Endothelial cell of umbilical vein (primary cell): ENCODE data around the gene ATP11C. TPM values are rescaled to one million over a fixed set of nuclear protein-coding genes. Genes with fewer than 3 reads are reported as not detected.

ENCODE experiments used
- BruUV-seq: library from RNA; stranded (reverse); fragments of 400-500 nt; replicated peaks from 2 replicates; lab custom pipeline; 2021; lab: Mats Ljungman, UMichigan
- CTCF ChIA-PET: fragments of 300-600, 350-600 bp; sonication (Branson Sonifier 250); formaldehyde crosslinking; loops from one replicate; lab custom pipeline; 2021; ENCODE audit warnings: antibody characterized with exemption, inconsistent platforms; lab: Charles Lee
- POLR2A ChIA-PET: fragments of 300-600, 350-600 bp; sonication (Branson Sonifier 250); formaldehyde crosslinking; loops from one replicate; lab custom pipeline; 2021; ENCODE audit warnings: antibody characterized with exemption, inconsistent platforms; lab: Charles Lee
- DNase-seq: peaks from one replicate; pipeline ENCODE4 v3.0.0-alpha.2; 2011; ENCODE audit warnings: low read depth, low spot score
- FAIRE-seq: peaks from 2 replicates; lab custom pipeline; 2011; peaks lifted over from hg19 to GRCh38; lab: Jason Lieb, UNC
- H2AFZ ChIP-seq: 2 replicates; pipeline ENCODE4 v1.6.0; 2012; ENCODE audit warnings: low read depth, low read length, control low read depth, inconsistent platforms
- H3K27ac ChIP-seq: 2 replicates; pipeline ENCODE4 v1.5.1; 2011; ENCODE audit warnings: low read depth, mild to moderate bottlenecking, control low read depth, low read length, moderate library complexity; ENCODE audit not compliant: insufficient read depth
- H3K27me3 ChIP-seq, 2 experiments: 2 replicates each; pipeline versions ENCODE4 v1.6.0 to v1.6.1; 2011; ENCODE audit warnings: low read length in 2 of 2, mixed read lengths in 1 of 2; ENCODE audit not compliant: control insufficient read depth in 2 of 2, insufficient read depth in 2 of 2
- H3K36me3 ChIP-seq, 2 experiments: 2 replicates in 1 of 2; 3 replicates in 1 of 2; pipeline ENCODE4 v1.5.1; 2011; ENCODE audit warnings: low read length in 2 of 2, mild to moderate bottlenecking in 1 of 2, moderate library complexity in 1 of 2; ENCODE audit not compliant: control insufficient read depth in 2 of 2, insufficient read depth in 2 of 2; ENCODE audit errors: extremely low read depth in 1 of 2
- H3K4me1 ChIP-seq: 3 replicates; pipeline ENCODE4 v1.5.1; 2011; ENCODE audit warnings: mild to moderate bottlenecking, low read length; ENCODE audit not compliant: control insufficient read depth, insufficient read depth; ENCODE audit errors: extremely low read depth
- H3K4me2 ChIP-seq: 2 replicates; pipeline ENCODE4 v1.6.1; 2011; ENCODE audit warnings: low read length, control low read depth, mixed read lengths; ENCODE audit not compliant: insufficient read depth
- H3K4me3 ChIP-seq, 3 experiments: fragments of 200-600 bp in 1 of 3; sonication (generic), shearing (Covaris generic) in 1 of 3; replicated peaks in 1 of 3; 2 replicates each; pipeline ENCODE4 v1.5.1; 2011 to 2016; ENCODE audit warnings: control low read depth in 3 of 3, low read length in 3 of 3, mild to moderate bottlenecking in 2 of 3, inconsistent platforms in 1 of 3, low read depth in 1 of 3, moderate library complexity in 1 of 3; ENCODE audit not compliant: insufficient read depth in 1 of 3
- H3K79me2 ChIP-seq: 2 replicates; pipeline ENCODE4 v1.6.0; 2012; ENCODE audit warnings: low read length, inconsistent platforms; ENCODE audit not compliant: control insufficient read depth, insufficient read depth
- H3K9ac ChIP-seq: replicated peaks from 2 replicates; pipeline ENCODE3; 2011; ENCODE audit warnings: low read length, control low read depth; ENCODE audit not compliant: insufficient read depth; ENCODE audit errors: extremely low read depth
- H3K9me1 ChIP-seq: replicated peaks from 3 replicates; pipeline ENCODE4 v1.6.0; 2011; ENCODE audit warnings: mild to moderate bottlenecking, low read length; ENCODE audit not compliant: control insufficient read depth, insufficient read depth; ENCODE audit errors: extremely low read depth
- H3K9me3 ChIP-seq: replicated peaks from 2 replicates; pipeline ENCODE4 v1.5.1; 2012; ENCODE audit warnings: low read length, inconsistent platforms; ENCODE audit not compliant: control insufficient read depth, insufficient read depth
- H4K20me1 ChIP-seq: replicated peaks from 2 replicates; pipeline ENCODE3; 2011; ENCODE audit warnings: mild to moderate bottlenecking, low read length; ENCODE audit not compliant: control insufficient read depth, insufficient read depth; ENCODE audit errors: extremely low read depth
- EZH2 ChIP-seq: IDR thresholded peaks from 2 replicates; pipeline ENCODE4 v1.6.1; 2012; ENCODE audit warnings: borderline replicate concordance, low read depth, mild to moderate bottlenecking, moderate library complexity, low read length, inconsistent platforms; ENCODE audit not compliant: severe bottlenecking
- FOS ChIP-seq: IDR thresholded peaks from 2 replicates; pipeline ENCODE4 v1.6.1; 2011; ENCODE audit warnings: mild to moderate bottlenecking, low read length, moderate library complexity, borderline replicate concordance; ENCODE audit not compliant: insufficient read depth
- GATA2 ChIP-seq: IDR thresholded peaks from 2 replicates; pipeline ENCODE4 v1.7.0; 2011; ENCODE audit warnings: low read depth, mild to moderate bottlenecking, moderate library complexity, mixed read lengths, low read length; ENCODE audit not compliant: insufficient read length, insufficient read depth
- JUN ChIP-seq: IDR thresholded peaks from 2 replicates; pipeline ENCODE4 v1.6.1; 2011; ENCODE audit warnings: borderline replicate concordance, low read depth; ENCODE audit not compliant: insufficient read length, insufficient read depth
- MYC ChIP-seq: IDR thresholded peaks from one replicate; pipeline ENCODE4 v1.6.1; 2011; ENCODE audit warnings: mild to moderate bottlenecking, low read depth, low read length
- POLR2A ChIP-seq: IDR thresholded peaks from 2 replicates; pipeline ENCODE4 v1.6.1; 2012; ENCODE audit warnings: low read depth, mild to moderate bottlenecking, control low read depth, low read length
- POLR2AphosphoS5 ChIP-seq: IDR thresholded peaks from 2 replicates; pipeline ENCODE4 v1.6.1; 2012; ENCODE audit warnings: low read depth, mild to moderate bottlenecking, control low read depth, low read length, moderate library complexity; ENCODE audit not compliant: insufficient read depth
- dilution Hi-C: fragments of 300-500 bp; cut with MboI; formaldehyde crosslinking; loops from one replicate; pipeline ENCODE4 v1.15.0; 2019; ENCODE audit warnings: low sequenced_read_pairs; ENCODE audit not compliant: extremely low pct_ligation_motif_present
- intact Hi-C: fragments of 100-400 bp; cut with micrococcal nuclease; formaldehyde crosslinking; loops from one replicate; pipeline ENCODE4 v1.10.0; 2022
- polyA plus RNA-seq, 4 experiments: library from polyadenylated mRNA; depleted of rRNA in 3 of 4; stranded (reverse) in 3 of 4; unstranded in 1 of 4; fragments of >200 nt; gene quantifications; 2 replicates each; pipeline versions ENCODE4 v1.2.1 to v1.2.3, GENCODE V29; 2011 to 2012; ENCODE audit warnings: missing spikeins in 1 of 4
- total RNA-seq: library from RNA; stranded (reverse); gene quantifications from 2 replicates; pipeline ENCODE4 v1.2.3, GENCODE V29; 2021
- TF ChIP-seq, protein P1 (sequence below): IDR thresholded peaks from 2 replicates; pipeline ENCODE4 v1.6.1; 2011; ENCODE audit not compliant: insufficient read depth, insufficient read length
- TF ChIP-seq, protein P2 (sequence below), 2 donors: IDR thresholded peaks; 1 replicate in 1 of 2; 2 replicates in 1 of 2; pipeline ENCODE4 v1.5.1; 2011; ENCODE audit warnings: low read length in 2 of 2, mild to moderate bottlenecking in 2 of 2, moderate library complexity in 2 of 2, control low read depth in 1 of 2, inconsistent platforms in 1 of 2, low read depth in 1 of 2; ENCODE audit not compliant: insufficient read depth in 1 of 2; ENCODE audit errors: extremely low read depth in 1 of 2

ATP11C gene
- total and polyA plus RNA-seq, 2 donors (not counting 3 experiments of a cell fraction or from before 2014, with no cell fraction given), result 9.1 to 31.8 TPM

DNA sequence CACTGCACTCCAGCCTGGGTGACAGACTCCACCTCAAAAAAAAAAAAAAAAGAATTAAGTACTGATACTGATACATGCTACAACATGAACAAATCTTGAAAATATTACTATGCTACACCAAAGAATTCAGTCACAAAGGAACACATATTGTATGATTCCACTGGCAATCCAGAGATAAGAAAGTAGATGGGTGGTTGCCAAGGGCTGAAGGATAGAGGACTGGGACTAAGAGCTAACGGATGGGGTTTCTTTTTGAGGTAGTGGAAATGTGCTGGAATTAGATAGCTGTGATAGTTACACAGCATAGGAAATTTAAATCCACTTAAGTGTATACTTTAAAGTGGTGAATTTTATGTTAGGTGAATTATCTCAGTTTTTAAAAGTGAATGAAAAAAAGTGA is 12.5 kb downstream of the ATP11C start:
- dilution Hi-C loops, result no loop called here
- intact Hi-C loops, result no loop called here
- no peak for TF ChIP-seq POLR2AphosphoS5
- no peak for TF ChIP-seq JUN
- TF ChIP-seq EZH2, result no peak
- TF ChIP-seq GATA2, result no peak
- no peak for TF ChIP-seq POLR2A
- TF ChIP-seq, protein P1, sequence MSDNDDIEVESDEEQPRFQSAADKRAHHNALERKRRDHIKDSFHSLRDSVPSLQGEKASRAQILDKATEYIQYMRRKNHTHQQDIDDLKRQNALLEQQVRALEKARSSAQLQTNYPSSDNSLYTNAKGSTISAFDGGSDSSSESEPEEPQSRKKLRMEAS, result no peak
- TF ChIP-seq MYC, result no peak
- no peak for TF ChIP-seq FOS
- TF ChIP-seq, protein P2, sequence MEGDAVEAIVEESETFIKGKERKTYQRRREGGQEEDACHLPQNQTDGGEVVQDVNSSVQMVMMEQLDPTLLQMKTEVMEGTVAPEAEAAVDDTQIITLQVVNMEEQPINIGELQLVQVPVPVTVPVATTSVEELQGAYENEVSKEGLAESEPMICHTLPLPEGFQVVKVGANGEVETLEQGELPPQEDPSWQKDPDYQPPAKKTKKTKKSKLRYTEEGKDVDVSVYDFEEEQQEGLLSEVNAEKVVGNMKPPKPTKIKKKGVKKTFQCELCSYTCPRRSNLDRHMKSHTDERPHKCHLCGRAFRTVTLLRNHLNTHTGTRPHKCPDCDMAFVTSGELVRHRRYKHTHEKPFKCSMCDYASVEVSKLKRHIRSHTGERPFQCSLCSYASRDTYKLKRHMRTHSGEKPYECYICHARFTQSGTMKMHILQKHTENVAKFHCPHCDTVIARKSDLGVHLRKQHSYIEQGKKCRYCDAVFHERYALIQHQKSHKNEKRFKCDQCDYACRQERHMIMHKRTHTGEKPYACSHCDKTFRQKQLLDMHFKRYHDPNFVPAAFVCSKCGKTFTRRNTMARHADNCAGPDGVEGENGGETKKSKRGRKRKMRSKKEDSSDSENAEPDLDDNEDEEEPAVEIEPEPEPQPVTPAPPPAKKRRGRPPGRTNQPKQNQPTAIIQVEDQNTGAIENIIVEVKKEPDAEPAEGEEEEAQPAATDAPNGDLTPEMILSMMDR (IDR thresholded peaks at IDR 0.05; ENCODE audit: extremely low read depth in 1 of 2, insufficient read depth in 1 of 2, low read depth in 1 of 2, low read length in 2 of 2), result no peak
- Histone ChIP-seq H3K27me3 (no peaks in the 10 kb centered on the region), H3K9ac (no peak overlapping the region), H2AFZ (no peak overlapping the region), H3K27ac (no peak overlapping the region), H3K36me3 (no peaks in the 10 kb centered on the region), H3K9me3 (no peaks in the 10 kb centered on the region), H3K9me1 (no peaks in the 10 kb centered on the region), H3K4me1 (peaks cover 24% of the 10 kb centered on the region), H4K20me1 (no peaks in the 10 kb centered on the region), H3K4me3 (no peak overlapping the region), H3K4me2 (no peak overlapping the region), H3K79me2 (peaks cover 39% of the 10 kb centered on the region)
- ChIA-PET POLR2A (no interaction called here), CTCF (no interaction called here)
- BruUV-seq, result no TSS peak
- DNase-seq, result peak; percentile 48
- FAIRE-seq, result no peak
